Measurements from ENCODE around the gene CLEC4G.

DNA sequence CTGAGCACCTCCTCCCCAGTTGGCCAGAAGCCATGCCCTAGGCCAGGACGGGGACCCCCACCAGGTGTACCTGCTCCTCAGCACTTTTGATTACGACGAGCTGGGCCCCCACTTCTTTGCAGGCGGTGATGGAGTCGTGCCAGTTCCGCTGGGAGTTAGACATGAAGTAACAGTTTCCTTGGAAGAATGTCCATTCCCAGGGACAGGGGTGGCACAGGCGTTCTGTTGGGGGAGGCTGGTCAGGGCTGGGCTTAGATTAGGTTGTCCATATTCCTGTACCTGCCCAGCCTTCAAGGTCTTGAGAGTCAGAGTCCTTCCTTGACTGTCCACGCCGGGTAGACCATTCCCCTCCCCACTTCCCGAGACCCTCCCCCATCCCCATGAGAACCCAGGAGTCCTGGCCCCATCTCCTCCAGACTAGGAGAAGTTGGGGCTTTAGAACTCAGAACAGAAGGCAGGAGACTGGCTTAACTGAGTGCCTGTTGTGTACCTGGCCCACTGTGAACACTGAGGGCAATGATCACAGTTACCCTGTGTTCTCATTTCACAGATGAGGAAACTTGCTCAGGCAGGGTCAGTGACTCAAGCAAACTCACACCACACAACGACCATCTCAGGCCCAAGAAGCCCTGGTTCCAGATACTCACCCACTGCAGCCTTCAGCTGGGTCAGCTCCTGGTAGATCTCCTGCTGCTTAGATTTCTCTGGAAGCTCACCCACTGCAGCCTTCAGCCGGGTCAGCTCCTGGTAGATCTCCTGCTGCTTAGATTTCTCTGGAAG is 13.2 kb upstream of the CLEC4G start:
- TF ChIP-seq, protein P1, sequence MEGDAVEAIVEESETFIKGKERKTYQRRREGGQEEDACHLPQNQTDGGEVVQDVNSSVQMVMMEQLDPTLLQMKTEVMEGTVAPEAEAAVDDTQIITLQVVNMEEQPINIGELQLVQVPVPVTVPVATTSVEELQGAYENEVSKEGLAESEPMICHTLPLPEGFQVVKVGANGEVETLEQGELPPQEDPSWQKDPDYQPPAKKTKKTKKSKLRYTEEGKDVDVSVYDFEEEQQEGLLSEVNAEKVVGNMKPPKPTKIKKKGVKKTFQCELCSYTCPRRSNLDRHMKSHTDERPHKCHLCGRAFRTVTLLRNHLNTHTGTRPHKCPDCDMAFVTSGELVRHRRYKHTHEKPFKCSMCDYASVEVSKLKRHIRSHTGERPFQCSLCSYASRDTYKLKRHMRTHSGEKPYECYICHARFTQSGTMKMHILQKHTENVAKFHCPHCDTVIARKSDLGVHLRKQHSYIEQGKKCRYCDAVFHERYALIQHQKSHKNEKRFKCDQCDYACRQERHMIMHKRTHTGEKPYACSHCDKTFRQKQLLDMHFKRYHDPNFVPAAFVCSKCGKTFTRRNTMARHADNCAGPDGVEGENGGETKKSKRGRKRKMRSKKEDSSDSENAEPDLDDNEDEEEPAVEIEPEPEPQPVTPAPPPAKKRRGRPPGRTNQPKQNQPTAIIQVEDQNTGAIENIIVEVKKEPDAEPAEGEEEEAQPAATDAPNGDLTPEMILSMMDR (IDR thresholded peaks at IDR 0.05; ENCODE audit: borderline replicate concordance, extremely low read depth, low read length, poor library complexity, severe bottlenecking), result no peak
- TF ChIP-seq EZH2 (IDR thresholded peaks at IDR 0.05; ENCODE audit: borderline replicate concordance, low read depth, low read length, severe bottlenecking), result no peak
